HepG2 (cell line): ENCODE measurements around the gene GRAMD4. TPM values are rescaled to one million over a fixed set of nuclear protein-coding genes. Genes with fewer than 3 reads are reported as not detected.

ENCODE experiments used
- ARID2 ChIP-seq: sonication (generic); formaldehyde crosslinking; IDR thresholded peaks from 2 replicates; pipeline ENCODE4 v1.8.1; 2022; ENCODE audit warnings: mild to moderate bottlenecking, missing genetic modification reagents, borderline replicate concordance
- ATF3 ChIP-seq: sonication (generic); formaldehyde crosslinking; IDR thresholded peaks from 2 replicates; pipeline ENCODE4 v1.4.0; 2020; ENCODE audit warnings: missing genetic modification reagents
- FOXJ3 ChIP-seq: sonication (generic); formaldehyde crosslinking; IDR thresholded peaks from 2 replicates; pipeline ENCODE4 v1.4.0; 2020; ENCODE audit warnings: missing genetic modification reagents, mild to moderate bottlenecking, borderline replicate concordance
- GPN1 ChIP-seq: sonication (generic); formaldehyde crosslinking; IDR thresholded peaks from 2 replicates; pipeline ENCODE4 v1.5.1; 2020; ENCODE audit warnings: missing genetic modification reagents, borderline replicate concordance
- HDAC6 ChIP-seq: fragments of 200-600 bp; sonication (generic); IDR thresholded peaks from 2 replicates; pipeline ENCODE4 v1.7.0; 2017; ENCODE audit warnings: mild to moderate bottlenecking, antibody characterized with exemption, low read length, low read depth
- LCORL ChIP-seq, 2 experiments: fragments of 450-650 bp in 1 of 2; sonication (generic) in 1 of 2; formaldehyde crosslinking in 1 of 2; IDR thresholded peaks; 2 replicates each; pipeline versions ENCODE4 v1.5.0 to v1.6.1; 2017 to 2020; ENCODE audit warnings: antibody characterized with exemption in 1 of 2, missing genetic modification reagents in 1 of 2
- PRDM10 ChIP-seq: sonication (generic); formaldehyde crosslinking; IDR thresholded peaks from 2 replicates; pipeline ENCODE4 v1.4.0; 2020; ENCODE audit warnings: low read depth, missing genetic modification reagents
- RXRB ChIP-seq: IDR thresholded peaks from 2 replicates; pipeline ENCODE4 v1.6.1; 2016; ENCODE audit warnings: borderline replicate concordance, missing genetic modification reagents, missing compliant biosample characterization
- SMARCC2 ChIP-seq: fragments of 450-650 bp; IDR thresholded peaks from 2 replicates; pipeline ENCODE4 v1.6.1; 2017; ENCODE audit warnings: antibody characterized with exemption, mild to moderate bottlenecking
- TIGD3 ChIP-seq: sonication (generic); formaldehyde crosslinking; IDR thresholded peaks from 2 replicates; pipeline ENCODE4 v1.5.1; 2020; ENCODE audit warnings: mild to moderate bottlenecking, missing genetic modification reagents, borderline replicate concordance
- ZBTB20 ChIP-seq: sonication (generic); formaldehyde crosslinking; IDR thresholded peaks from 2 replicates; pipeline ENCODE4 v1.8.1; 2023; ENCODE audit warnings: missing genetic modification reagents, low read depth, mild to moderate bottlenecking, borderline replicate concordance
- ZNF205 ChIP-seq: IDR thresholded peaks from 2 replicates; pipeline ENCODE4 v1.6.1; 2018; ENCODE audit warnings: missing biosample characterization, missing genetic modification reagents
- ZNF224 ChIP-seq: sonication (generic); formaldehyde crosslinking; IDR thresholded peaks from 2 replicates; pipeline ENCODE4 v1.5.0; 2020; ENCODE audit warnings: mild to moderate bottlenecking, missing genetic modification reagents
- ZNF24 ChIP-seq: fragments of 450-650 bp; IDR thresholded peaks from 2 replicates; pipeline ENCODE4 v1.6.1; 2017; ENCODE audit warnings: antibody characterized with exemption, mild to moderate bottlenecking
- polyA plus RNA-seq, 8 experiments: library from polyadenylated mRNA; depleted of rRNA in 3 of 8; stranded (reverse) in 7 of 8; unstranded in 1 of 8; fragments of >200 nt; fragmentation: Illumina TruSeq in 4 of 8; extraction: Trizol in 4 of 8; gene quantifications; 2 replicates each; pipeline versions ENCODE4 v1.2.1 to v1.2.3, GENCODE V29; 2011 to 2016; ENCODE audit warnings: low read depth in 4 of 8, missing spikeins in 1 of 8, mixed read lengths in 1 of 8; ENCODE audit not compliant: insufficient read depth in 1 of 8
- total RNA-seq, 5 experiments: library from RNA; depleted of rRNA; stranded (reverse); fragments of >200 nt; fragmentation: Illumina TruSeq; extraction: Trizol; gene quantifications; 2 replicates each; pipeline ENCODE4 v1.2.3, GENCODE V29; 2016; ENCODE audit warnings: low read depth in 1 of 5
- TF ChIP-seq, protein P1 (sequence below): IDR thresholded peaks from 2 replicates; pipeline ENCODE4 v1.6.1; 2012; ENCODE audit warnings: low read length, improper control_type of control experiment
- TF ChIP-seq, protein P2 (sequence below): sonication (generic); formaldehyde crosslinking; IDR thresholded peaks from 2 replicates; pipeline ENCODE4 v1.5.0; 2020; ENCODE audit warnings: mild to moderate bottlenecking, missing genetic modification reagents, moderate library complexity
- TF ChIP-seq, protein P3 (sequence below): sonication (generic); formaldehyde crosslinking; IDR thresholded peaks from 2 replicates; pipeline ENCODE4 v1.5.0; 2020; ENCODE audit warnings: mild to moderate bottlenecking, missing genetic modification reagents

The GRAMD4 gene
- total and polyA plus RNA-seq, 2 of the 13 experiments (the other 11 are each of a cell fraction or from before 2014, with no cell fraction given): 15.2 to 15.7 TPM

GRCh38 chr22:46609175-46609690 lies 11.0 kb upstream of the GRAMD4 start (continued):
- TF ChIP-seq ZNF205 (CRISPR knock-in tag) (no peak), LCORL (IDR thresholded peaks at IDR 0.05) (no peak), LCORL (CRISPR knock-in tag; IDR thresholded peaks at IDR 0.05) (peak; percentile 92), FOXJ3 (CRISPR knock-in tag) (peak; percentile 88), HDAC6 (no peak), SMARCC2 (no peak), TIGD3 (CRISPR knock-in tag) (no peak), ATF3 (CRISPR knock-in tag) (no peak), ZNF224 (CRISPR knock-in tag) (no peak; the same call in 1 of the 2 replicates), ZBTB20 (CRISPR knock-in tag) (no peak), GPN1 (CRISPR knock-in tag) (no peak), ARID2 (CRISPR knock-in tag) (no peak), RXRB (CRISPR knock-in tag) (peak; percentile 92), PRDM10 (CRISPR knock-in tag) (peak; percentile 69; the same call in 1 of the 2 replicates), ZNF24 (no peak)
- TF ChIP-seq, protein P1, sequence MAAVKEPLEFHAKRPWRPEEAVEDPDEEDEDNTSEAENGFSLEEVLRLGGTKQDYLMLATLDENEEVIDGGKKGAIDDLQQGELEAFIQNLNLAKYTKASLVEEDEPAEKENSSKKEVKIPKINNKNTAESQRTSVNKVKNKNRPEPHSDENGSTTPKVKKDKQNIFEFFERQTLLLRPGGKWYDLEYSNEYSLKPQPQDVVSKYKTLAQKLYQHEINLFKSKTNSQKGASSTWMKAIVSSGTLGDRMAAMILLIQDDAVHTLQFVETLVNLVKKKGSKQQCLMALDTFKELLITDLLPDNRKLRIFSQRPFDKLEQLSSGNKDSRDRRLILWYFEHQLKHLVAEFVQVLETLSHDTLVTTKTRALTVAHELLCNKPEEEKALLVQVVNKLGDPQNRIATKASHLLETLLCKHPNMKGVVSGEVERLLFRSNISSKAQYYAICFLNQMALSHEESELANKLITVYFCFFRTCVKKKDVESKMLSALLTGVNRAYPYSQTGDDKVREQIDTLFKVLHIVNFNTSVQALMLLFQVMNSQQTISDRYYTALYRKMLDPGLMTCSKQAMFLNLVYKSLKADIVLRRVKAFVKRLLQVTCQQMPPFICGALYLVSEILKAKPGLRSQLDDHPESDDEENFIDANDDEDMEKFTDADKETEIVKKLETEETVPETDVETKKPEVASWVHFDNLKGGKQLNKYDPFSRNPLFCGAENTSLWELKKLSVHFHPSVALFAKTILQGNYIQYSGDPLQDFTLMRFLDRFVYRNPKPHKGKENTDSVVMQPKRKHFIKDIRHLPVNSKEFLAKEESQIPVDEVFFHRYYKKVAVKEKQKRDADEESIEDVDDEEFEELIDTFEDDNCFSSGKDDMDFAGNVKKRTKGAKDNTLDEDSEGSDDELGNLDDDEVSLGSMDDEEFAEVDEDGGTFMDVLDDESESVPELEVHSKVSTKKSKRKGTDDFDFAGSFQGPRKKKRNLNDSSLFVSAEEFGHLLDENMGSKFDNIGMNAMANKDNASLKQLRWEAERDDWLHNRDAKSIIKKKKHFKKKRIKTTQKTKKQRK: no peak
- TF ChIP-seq, protein P2, sequence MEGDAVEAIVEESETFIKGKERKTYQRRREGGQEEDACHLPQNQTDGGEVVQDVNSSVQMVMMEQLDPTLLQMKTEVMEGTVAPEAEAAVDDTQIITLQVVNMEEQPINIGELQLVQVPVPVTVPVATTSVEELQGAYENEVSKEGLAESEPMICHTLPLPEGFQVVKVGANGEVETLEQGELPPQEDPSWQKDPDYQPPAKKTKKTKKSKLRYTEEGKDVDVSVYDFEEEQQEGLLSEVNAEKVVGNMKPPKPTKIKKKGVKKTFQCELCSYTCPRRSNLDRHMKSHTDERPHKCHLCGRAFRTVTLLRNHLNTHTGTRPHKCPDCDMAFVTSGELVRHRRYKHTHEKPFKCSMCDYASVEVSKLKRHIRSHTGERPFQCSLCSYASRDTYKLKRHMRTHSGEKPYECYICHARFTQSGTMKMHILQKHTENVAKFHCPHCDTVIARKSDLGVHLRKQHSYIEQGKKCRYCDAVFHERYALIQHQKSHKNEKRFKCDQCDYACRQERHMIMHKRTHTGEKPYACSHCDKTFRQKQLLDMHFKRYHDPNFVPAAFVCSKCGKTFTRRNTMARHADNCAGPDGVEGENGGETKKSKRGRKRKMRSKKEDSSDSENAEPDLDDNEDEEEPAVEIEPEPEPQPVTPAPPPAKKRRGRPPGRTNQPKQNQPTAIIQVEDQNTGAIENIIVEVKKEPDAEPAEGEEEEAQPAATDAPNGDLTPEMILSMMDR (CRISPR knock-in tag): peak; percentile 74
- TF ChIP-seq, protein P3, sequence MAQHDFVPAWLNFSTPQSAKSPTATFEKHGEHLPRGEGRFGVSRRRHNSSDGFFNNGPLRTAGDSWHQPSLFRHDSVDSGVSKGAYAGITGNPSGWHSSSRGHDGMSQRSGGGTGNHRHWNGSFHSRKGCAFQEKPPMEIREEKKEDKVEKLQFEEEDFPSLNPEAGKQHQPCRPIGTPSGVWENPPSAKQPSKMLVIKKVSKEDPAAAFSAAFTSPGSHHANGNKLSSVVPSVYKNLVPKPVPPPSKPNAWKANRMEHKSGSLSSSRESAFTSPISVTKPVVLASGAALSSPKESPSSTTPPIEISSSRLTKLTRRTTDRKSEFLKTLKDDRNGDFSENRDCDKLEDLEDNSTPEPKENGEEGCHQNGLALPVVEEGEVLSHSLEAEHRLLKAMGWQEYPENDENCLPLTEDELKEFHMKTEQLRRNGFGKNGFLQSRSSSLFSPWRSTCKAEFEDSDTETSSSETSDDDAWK (CRISPR knock-in tag): no peak
